PC-3 (cell line): ENCODE results near the gene MED15. TPM values are rescaled to one million over a fixed set of nuclear protein-coding genes. Genes with fewer than 3 reads are reported as not detected.

ENCODE experiments used
- ATAC-seq: fragments of 200-7000 bp; cut with Tn5 transposase; 2 replicates; pipeline ENCODE4 v1.9.1; 2020; ENCODE audit warnings: mild to moderate bottlenecking, moderate library complexity
- BruUV-seq: library from RNA; stranded (reverse); fragments of 400-500 nt; replicated peaks from 2 replicates; lab custom pipeline; 2021; lab: Mats Ljungman, UMichigan
- CTCF ChIA-PET: fragments of 300-600 bp; sonication (Branson Sonifier 250); formaldehyde crosslinking; loops from one replicate; lab custom pipeline; 2022; ENCODE audit warnings: antibody characterized with exemption; lab: Charles Lee
- POLR2A ChIA-PET: fragments of 300-600 bp; sonication (Branson Sonifier 250); formaldehyde crosslinking; loops from one replicate; lab custom pipeline; 2022; ENCODE audit warnings: antibody characterized with exemption; ENCODE audit not compliant: unreplicated experiment; lab: Charles Lee
- DNase-seq: peaks from one replicate; pipeline ENCODE4 v3.0.0-alpha.2; 2015
- H2AFZ ChIP-seq: fragments of 300-600 bp; sonication (generic); 2 replicates; pipeline ENCODE4 v1.6.0; 2016; ENCODE audit warnings: antibody characterized with exemption, low read length
- H3F3A ChIP-seq: fragments of 300-600 bp; sonication (generic); one replicate; pipeline ENCODE4 v1.6.0; 2017; ENCODE audit warnings: antibody characterized with exemption, low read length, control low read depth, mild to moderate bottlenecking; ENCODE audit not compliant: unreplicated experiment
- H3K27ac ChIP-seq: fragments of 300-600 bp; sonication (generic); 2 replicates; pipeline ENCODE4 v1.5.1; 2016; ENCODE audit warnings: mild to moderate bottlenecking, low read length
- H3K27me3 ChIP-seq: fragments of 300-600 bp; sonication (generic); 2 replicates; pipeline ENCODE4 v1.6.1; 2016; ENCODE audit warnings: low read length, mixed read lengths
- H3K36me3 ChIP-seq: fragments of 300-600 bp; sonication (generic); 2 replicates; pipeline ENCODE4 v1.6.1; 2016; ENCODE audit warnings: low read depth, mixed run types, low read length, mixed read lengths
- H3K4me1 ChIP-seq: fragments of 300-600 bp; sonication (generic); 2 replicates; pipeline ENCODE4 v1.5.1; 2016; ENCODE audit warnings: low read length; ENCODE audit not compliant: insufficient read depth
- H3K4me2 ChIP-seq: fragments of 300-600 bp; sonication (generic); 2 replicates; pipeline ENCODE4 v1.6.0; 2016; ENCODE audit warnings: low read length
- H3K4me3 ChIP-seq: fragments of 300-600 bp; sonication (generic); 2 replicates; pipeline ENCODE4 v1.5.1; 2016; ENCODE audit warnings: mild to moderate bottlenecking, low read length, mixed read lengths
- H3K79me2 ChIP-seq: fragments of 300-600 bp; sonication (generic); 2 replicates; pipeline ENCODE4 v1.6.1; 2017; ENCODE audit warnings: low read length, mixed read lengths
- H3K9ac ChIP-seq: fragments of 300-600 bp; sonication (generic); 2 replicates; pipeline ENCODE4 v1.6.0; 2016; ENCODE audit warnings: mild to moderate bottlenecking, low read length
- H3K9me2 ChIP-seq: fragments of 300-600 bp; sonication (generic); replicated peaks from 2 replicates; pipeline ENCODE4 v1.6.1; 2016; ENCODE audit warnings: mixed run types, low read length, mixed read lengths
- H3K9me3 ChIP-seq: fragments of 300-600 bp; sonication (generic); 2 replicates; pipeline ENCODE4 v1.6.1; 2016; ENCODE audit warnings: low read length, mixed read lengths
- H4K20me1 ChIP-seq: fragments of 300-600 bp; sonication (generic); 2 replicates; pipeline ENCODE4 v1.6.1; 2016; ENCODE audit warnings: low read length, mixed read lengths
- EZH2 ChIP-seq: fragments of 300-600 bp; sonication (generic); IDR thresholded peaks from one replicate; pipeline ENCODE4 v1.6.1; 2017; ENCODE audit warnings: antibody characterized with exemption, mild to moderate bottlenecking, low read length; ENCODE audit not compliant: unreplicated experiment
- EZH2phosphoT487 ChIP-seq: fragments of 300-600 bp; sonication (generic); IDR thresholded peaks from 2 replicates; pipeline ENCODE4 v1.6.1; 2018; ENCODE audit warnings: mild to moderate bottlenecking, antibody characterized with exemption, low read length, borderline replicate concordance
- intact Hi-C: fragments of 100-400 bp; cut with micrococcal nuclease; formaldehyde crosslinking; loops from 2 replicates; pipeline ENCODE4 v1.9.0; 2023
- total RNA-seq: library from RNA; depleted of rRNA; stranded (reverse); fragments of >200 nt; gene quantifications from 2 replicates; pipeline ENCODE4 v1.2.3, GENCODE V29; 2014
- TF ChIP-seq, protein P1 (sequence below): fragments of 300-600 bp; sonication (generic); conservative IDR thresholded peaks from 2 replicates; pipeline ENCODE4 v1.5.1; 2017; ENCODE audit warnings: antibody characterized with exemption, low read depth, mild to moderate bottlenecking, low read length

MED15 gene
- total RNA-seq, 1 experiment from 2014 or later, result 55.9 TPM

DNA sequence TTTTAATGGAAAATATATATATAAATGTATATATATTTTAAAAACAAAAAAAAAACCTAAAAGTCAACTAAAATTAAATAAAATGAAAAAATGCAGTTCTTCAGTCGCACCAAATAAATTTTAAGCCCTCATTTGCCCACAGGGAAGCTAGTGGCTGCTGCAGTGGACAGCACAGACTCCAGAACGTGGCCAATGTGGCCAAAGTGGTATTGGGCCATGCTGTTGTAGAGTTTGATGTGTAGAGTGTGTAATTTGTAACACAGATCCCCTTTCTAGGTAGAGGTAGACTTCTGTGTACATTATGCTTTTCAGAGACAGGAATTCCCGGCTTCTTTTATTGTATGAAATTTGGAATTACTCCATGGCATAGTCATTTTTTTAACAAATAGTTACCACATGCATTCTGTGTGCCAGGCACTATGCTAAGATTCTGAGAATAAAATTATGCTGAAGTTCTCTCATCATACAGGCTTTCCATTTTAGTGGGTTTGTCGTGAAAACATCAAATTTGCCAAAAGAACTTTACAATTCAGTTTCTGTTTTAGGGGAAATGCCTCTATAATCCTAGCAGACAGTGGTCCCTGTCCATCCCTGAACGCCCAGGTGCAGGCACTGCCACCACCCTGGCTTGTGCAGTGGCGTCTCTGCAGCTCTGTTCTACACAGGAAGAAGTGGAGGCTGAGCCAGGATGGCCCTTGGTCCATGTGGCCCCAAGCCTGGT lies 68.5 kb downstream of the MED15 start:
- peaks cover 3% of the 10 kb centered on the region; the same call in 1 of the 2 replicates for H3K4me1 ChIP-seq
- no peaks in the 10 kb centered on the region for H3K27me3 ChIP-seq
- no peak overlapping the region for H3K27ac ChIP-seq
- DNase-seq (no peak), ATAC-seq (no peak)
- intact Hi-C loops, result no loop called here
- no peaks in the 10 kb centered on the region for H3K9me2 ChIP-seq
- H4K20me1 ChIP-seq, result no peaks in the 10 kb centered on the region
- ChIA-PET POLR2A (no interaction called here), CTCF (no interaction called here)
- H3K36me3 ChIP-seq, result peaks cover 52% of the 10 kb centered on the region
- BruUV-seq, result no TSS peak
- no peak overlapping the region for H3K4me2 ChIP-seq
- no peak overlapping the region for H3K4me3 ChIP-seq
- H3K9me3 ChIP-seq, result no peaks in the 10 kb centered on the region
- peaks cover 16% of the 10 kb centered on the region for H3K79me2 ChIP-seq
- H2AFZ ChIP-seq, result no peak overlapping the region
- TF ChIP-seq, protein P1, sequence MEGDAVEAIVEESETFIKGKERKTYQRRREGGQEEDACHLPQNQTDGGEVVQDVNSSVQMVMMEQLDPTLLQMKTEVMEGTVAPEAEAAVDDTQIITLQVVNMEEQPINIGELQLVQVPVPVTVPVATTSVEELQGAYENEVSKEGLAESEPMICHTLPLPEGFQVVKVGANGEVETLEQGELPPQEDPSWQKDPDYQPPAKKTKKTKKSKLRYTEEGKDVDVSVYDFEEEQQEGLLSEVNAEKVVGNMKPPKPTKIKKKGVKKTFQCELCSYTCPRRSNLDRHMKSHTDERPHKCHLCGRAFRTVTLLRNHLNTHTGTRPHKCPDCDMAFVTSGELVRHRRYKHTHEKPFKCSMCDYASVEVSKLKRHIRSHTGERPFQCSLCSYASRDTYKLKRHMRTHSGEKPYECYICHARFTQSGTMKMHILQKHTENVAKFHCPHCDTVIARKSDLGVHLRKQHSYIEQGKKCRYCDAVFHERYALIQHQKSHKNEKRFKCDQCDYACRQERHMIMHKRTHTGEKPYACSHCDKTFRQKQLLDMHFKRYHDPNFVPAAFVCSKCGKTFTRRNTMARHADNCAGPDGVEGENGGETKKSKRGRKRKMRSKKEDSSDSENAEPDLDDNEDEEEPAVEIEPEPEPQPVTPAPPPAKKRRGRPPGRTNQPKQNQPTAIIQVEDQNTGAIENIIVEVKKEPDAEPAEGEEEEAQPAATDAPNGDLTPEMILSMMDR, result no peak
- no peak for TF ChIP-seq EZH2phosphoT487
- no peak for TF ChIP-seq EZH2
- no peaks in the 10 kb centered on the region for H3F3A ChIP-seq
- no peak overlapping the region for H3K9ac ChIP-seq

DNA sequence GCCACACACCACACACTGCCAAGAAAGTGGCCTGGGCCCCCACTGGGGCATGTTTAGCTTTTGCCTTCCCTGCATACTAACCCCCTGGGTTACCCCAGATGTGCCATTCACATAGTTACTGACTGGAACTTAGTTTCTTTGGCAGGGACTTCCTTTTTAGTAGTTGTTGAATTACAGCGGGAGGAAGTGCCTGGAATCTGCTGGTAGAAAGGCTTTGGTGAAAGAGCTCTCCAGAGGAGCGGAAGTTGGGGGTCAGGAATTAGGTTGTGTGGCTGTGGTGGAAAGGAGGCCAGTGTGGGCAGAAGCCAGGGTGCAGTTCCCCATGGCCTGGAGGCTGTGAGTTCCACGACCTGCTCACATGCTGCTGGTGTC lies 69.0 kb downstream of the MED15 start:
- no peak for DNase-seq
- intact Hi-C loops, result no loop called here
- CTCF ChIA-PET, result no interaction called here
- Histone ChIP-seq H2AFZ (no peak overlapping the region), H3K79me2 (peaks cover 11% of the 10 kb centered on the region), H3F3A (no peaks in the 10 kb centered on the region), H3K36me3 (peaks cover 47% of the 10 kb centered on the region), H3K9ac (no peak overlapping the region), H4K20me1 (no peaks in the 10 kb centered on the region), H3K9me3 (no peaks in the 10 kb centered on the region), H3K27me3 (no peaks in the 10 kb centered on the region), H3K4me1 (no peaks in the 10 kb centered on the region), H3K9me2 (no peaks in the 10 kb centered on the region), H3K4me3 (no peak overlapping the region), H3K27ac (no peak overlapping the region), H3K4me2 (no peak overlapping the region)
- no TSS peak for BruUV-seq
- no peak for ATAC-seq
- TF ChIP-seq EZH2phosphoT487, result no peak
- TF ChIP-seq EZH2, result no peak
- TF ChIP-seq, protein P1, result no peak
- POLR2A ChIA-PET, result no interaction called here

DNA sequence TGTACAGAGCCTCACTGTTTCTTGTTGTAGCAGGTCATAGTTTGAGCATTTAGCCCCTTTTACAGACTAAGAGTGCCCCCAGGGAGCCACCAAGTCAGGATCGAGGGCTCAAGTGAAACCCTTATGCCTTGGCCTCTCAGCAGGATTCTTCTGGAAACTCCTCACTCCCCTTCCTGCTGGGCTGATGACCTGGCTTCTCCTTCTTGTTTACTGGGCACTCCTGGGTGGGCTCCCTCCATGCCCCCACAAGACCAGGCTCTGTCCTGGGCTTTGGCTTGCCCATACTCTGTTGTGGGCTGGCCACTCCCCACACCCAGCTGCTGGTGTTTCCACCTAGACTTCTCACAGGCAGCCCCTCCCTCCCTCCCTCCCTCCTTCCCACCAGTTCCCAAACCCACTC lies 69.6 kb downstream of the MED15 start:
- ATAC-seq, result no peak
- Histone ChIP-seq H3K79me2 (peaks cover 5% of the 10 kb centered on the region; the same call in 1 of the 2 replicates), H3K27me3 (no peaks in the 10 kb centered on the region), H3K9me3 (no peaks in the 10 kb centered on the region), H2AFZ (no peak overlapping the region), H4K20me1 (no peaks in the 10 kb centered on the region), H3F3A (no peaks in the 10 kb centered on the region), H3K4me1 (no peaks in the 10 kb centered on the region), H3K36me3 (peaks cover 41% of the 10 kb centered on the region), H3K4me2 (no peak overlapping the region), H3K4me3 (no peak overlapping the region), H3K27ac (no peak overlapping the region), H3K9ac (no peak overlapping the region), H3K9me2 (no peaks in the 10 kb centered on the region)
- no TSS peak for BruUV-seq
- TF ChIP-seq EZH2 (no peak), EZH2phosphoT487 (no peak)
- TF ChIP-seq, protein P1, result no peak
- intact Hi-C loops, result no loop called here
- POLR2A ChIA-PET, result interaction anchor here (0.7 kb wide), 1 partner anchor 107 kb away, joined by 4 read pairs; no protein-coding TSS in a partner anchor
- DNase-seq, result no peak
- CTCF ChIA-PET, result no interaction called here
